H1 (cell line): ENCODE data around the gene KRT75. TPM values are rescaled to one million over a fixed set of nuclear protein-coding genes. Genes with fewer than 3 reads are reported as not detected.
A peak's percentile ranks its signal among the peaks of the same experiment; 100 is the strongest.

Experiments
- CTCF ChIA-PET: fragments of 300-600 bp; sonication (Branson Sonifier 250); formaldehyde crosslinking; loops from one replicate; lab custom pipeline; 2021; ENCODE audit not compliant: partially characterized antibody; lab: Charles Lee
- POLR2A ChIA-PET: fragments of 300-600 bp; sonication (Branson Sonifier 250); formaldehyde crosslinking; loops from one replicate; lab custom pipeline; 2021; ENCODE audit warnings: inconsistent platforms; ENCODE audit not compliant: partially characterized antibody; lab: Charles Lee
- DNase-seq, 2 experiments: peaks; one replicate each; pipeline versions ENCODE4 v3.0.0 to v3.0.0-alpha.2; 2010 to 2022; ENCODE audit warnings: low spot score in 2 of 2, low read depth in 1 of 2, mixed read lengths in 1 of 2
- FAIRE-seq: peaks from 2 replicates; lab custom pipeline; 2011; peaks lifted over from hg19 to GRCh38; lab: Jason Lieb, UNC
- H2AFZ ChIP-seq: 2 replicates; pipeline ENCODE4 v1.8.1; 2012; ENCODE audit warnings: low read length, inconsistent platforms
- H2AK5ac ChIP-seq: 2 replicates; pipeline ENCODE4 v1.6.1; 2013; ENCODE audit warnings: low read depth, low read length
- H2BK120ac ChIP-seq: replicated peaks from 2 replicates; pipeline ENCODE3; 2013; ENCODE audit warnings: low read depth, low read length, inconsistent platforms
- H2BK12ac ChIP-seq: 2 replicates; pipeline ENCODE4 v1.6.1; 2013; ENCODE audit warnings: low read depth, low read length
- H2BK15ac ChIP-seq: 2 replicates; pipeline ENCODE4 v1.6.1; 2013; ENCODE audit warnings: low read length
- H2BK20ac ChIP-seq: 2 replicates; pipeline ENCODE4 v1.6.1; 2013; ENCODE audit warnings: low read length
- H2BK5ac ChIP-seq: 2 replicates; pipeline ENCODE4 v1.6.1; 2013; ENCODE audit warnings: low read depth, low read length
- H3K14ac ChIP-seq: 2 replicates; pipeline ENCODE4 v1.6.1; 2013; ENCODE audit warnings: inconsistent platforms; ENCODE audit not compliant: insufficient read length
- H3K18ac ChIP-seq: 2 replicates; pipeline ENCODE4 v1.6.1; 2013; ENCODE audit warnings: low read length; ENCODE audit errors: extremely low read depth
- H3K23ac ChIP-seq: 2 replicates; pipeline ENCODE4 v1.6.1; 2013; ENCODE audit warnings: inconsistent platforms; ENCODE audit not compliant: insufficient read length
- H3K23me2 ChIP-seq: 2 replicates; pipeline ENCODE4 v1.6.1; 2013; ENCODE audit warnings: low read depth, low read length
- H3K27ac ChIP-seq: 2 replicates; pipeline ENCODE4 v1.6.1; 2011; ENCODE audit warnings: low read depth, low read length, inconsistent platforms
- H3K27me3 ChIP-seq, 4 experiments: replicated peaks in 1 of 4; 1 replicate in 1 of 4; 2 replicates in 3 of 4; pipeline versions ENCODE4 v1.6.1 to v1.8.1; 2011 to 2013; ENCODE audit warnings: low read length in 3 of 4, mild to moderate bottlenecking in 3 of 4, inconsistent platforms in 2 of 4, mixed read lengths in 2 of 4, moderate library complexity in 1 of 4; ENCODE audit not compliant: control insufficient read depth in 3 of 4, insufficient read depth in 3 of 4; ENCODE audit errors: extremely low read depth in 1 of 4
- H3K36me3 ChIP-seq, 4 experiments: 2 replicates each; pipeline versions ENCODE4 v1.6.1 to v1.8.1; 2011 to 2013; ENCODE audit warnings: mild to moderate bottlenecking in 4 of 4, low read length in 3 of 4, moderate library complexity in 2 of 4, control low read depth in 1 of 4, inconsistent platforms in 1 of 4; ENCODE audit not compliant: insufficient read depth in 4 of 4, control insufficient read depth in 2 of 4
- H3K4ac ChIP-seq: replicated peaks from 2 replicates; pipeline ENCODE3; 2013; ENCODE audit warnings: low read length, low read depth, mixed read lengths, inconsistent platforms; ENCODE audit not compliant: insufficient read length
- H3K4me1 ChIP-seq, 4 experiments: replicated peaks in 1 of 4; 1 replicate in 1 of 4; 2 replicates in 3 of 4; pipeline versions ENCODE4 v1.6.1 to v1.8.1; 2011 to 2013; ENCODE audit warnings: low read length in 3 of 4, inconsistent platforms in 2 of 4, mixed read lengths in 1 of 4; ENCODE audit not compliant: insufficient read depth in 4 of 4, control insufficient read depth in 3 of 4
- H3K4me2 ChIP-seq, 2 experiments: 2 replicates each; pipeline versions ENCODE4 v1.6.1 to v1.8.1; 2011 to 2013; ENCODE audit warnings: low read depth in 2 of 2, low read length in 2 of 2, control low read depth in 1 of 2, inconsistent platforms in 1 of 2, mild to moderate bottlenecking in 1 of 2; ENCODE audit not compliant: insufficient read depth in 1 of 2
- H3K4me3 ChIP-seq, 4 experiments: fragments of 200-600, 300-600 bp in 1 of 4; sonication (generic), shearing (Covaris generic), sonication (Bioruptor Twin) in 1 of 4; 2 replicates each; pipeline versions ENCODE4 v1.5.1 to v1.8.1; 2011 to 2016; ENCODE audit warnings: low read length in 4 of 4, low read depth in 3 of 4, control low read depth in 2 of 4, inconsistent platforms in 2 of 4, mild to moderate bottlenecking in 2 of 4, mixed read lengths in 1 of 4, moderate library complexity in 1 of 4; ENCODE audit not compliant: insufficient read depth in 2 of 4; ENCODE audit errors: extremely low read depth in 1 of 4
- H3K56ac ChIP-seq: replicated peaks from 2 replicates; pipeline ENCODE3; 2013; ENCODE audit warnings: low read depth, mild to moderate bottlenecking, mixed read lengths, low read length, inconsistent platforms; ENCODE audit not compliant: insufficient read length
- H3K79me1 ChIP-seq: 2 replicates; pipeline ENCODE4 v1.6.1; 2013; ENCODE audit warnings: low read depth, low read length, control low read depth
- H3K79me2 ChIP-seq, 2 experiments: 2 replicates each; pipeline versions ENCODE4 v1.6.1 to v1.8.1; 2012 to 2013; ENCODE audit warnings: low read length in 2 of 2, mild to moderate bottlenecking in 2 of 2, inconsistent platforms in 1 of 2; ENCODE audit not compliant: insufficient read depth in 2 of 2, control insufficient read depth in 1 of 2
- H3K9ac ChIP-seq, 4 experiments: replicated peaks in 1 of 4; 1 replicate in 1 of 4; 2 replicates in 3 of 4; pipeline versions ENCODE4 v1.6.1 to v1.8.1; 2011 to 2013; ENCODE audit warnings: low read depth in 3 of 4, low read length in 3 of 4, control low read depth in 2 of 4, mild to moderate bottlenecking in 2 of 4, moderate library complexity in 2 of 4, inconsistent platforms in 1 of 4; ENCODE audit errors: extremely low read depth in 1 of 4
- H3K9me3 ChIP-seq, 2 experiments: 2 replicates each; pipeline versions ENCODE4 v1.6.1 to v1.8.1; 2012 to 2013; ENCODE audit warnings: mild to moderate bottlenecking in 2 of 2, moderate library complexity in 2 of 2, control low read depth in 1 of 2, inconsistent platforms in 1 of 2, low read depth in 1 of 2, low read length in 1 of 2, mixed read lengths in 1 of 2; ENCODE audit not compliant: insufficient read depth in 2 of 2
- H4K20me1 ChIP-seq, 2 experiments: replicated peaks in 1 of 2; 2 replicates each; pipeline versions ENCODE3 to v1.8.1; 2011 to 2013; ENCODE audit warnings: inconsistent platforms in 2 of 2, low read length in 2 of 2, mild to moderate bottlenecking in 1 of 2; ENCODE audit not compliant: insufficient read depth in 2 of 2, control insufficient read depth in 1 of 2
- H4K5ac ChIP-seq: 2 replicates; pipeline ENCODE4 v1.6.1; 2013; ENCODE audit warnings: low read length, low read depth, mixed read lengths, inconsistent platforms; ENCODE audit not compliant: insufficient read length
- H4K8ac ChIP-seq: 2 replicates; pipeline ENCODE4 v1.8.0; 2013; ENCODE audit warnings: mild to moderate bottlenecking, moderate library complexity, low read length, inconsistent platforms; ENCODE audit not compliant: insufficient read depth; ENCODE audit errors: extremely low read depth
- H4K91ac ChIP-seq: replicated peaks from 2 replicates; pipeline ENCODE3; 2013; ENCODE audit warnings: low read length, mixed read lengths, inconsistent platforms; ENCODE audit not compliant: insufficient read length
- CTCF ChIP-seq, 3 experiments: IDR thresholded peaks; 1 replicate in 2 of 3; 2 replicates in 1 of 3; pipeline versions ENCODE4 v1.5.1 to v1.6.1; 2011; ENCODE audit warnings: low read length in 3 of 3, mild to moderate bottlenecking in 3 of 3, inconsistent platforms in 2 of 3, low read depth in 1 of 3, moderate library complexity in 1 of 3; ENCODE audit not compliant: insufficient read depth in 1 of 3; ENCODE audit errors: control extremely low read depth in 1 of 3
- EZH2 ChIP-seq: fragments of 200-600 bp; sonication (generic); IDR thresholded peaks from 2 replicates; pipeline ENCODE4 v1.7.1; 2012; ENCODE audit warnings: low read depth, mild to moderate bottlenecking, moderate library complexity, low read length, inconsistent platforms; ENCODE audit not compliant: severe bottlenecking
- PHF8 ChIP-seq: fragments of 200-600 bp; sonication (generic); conservative IDR thresholded peaks from 2 replicates; pipeline ENCODE4 v1.7.1; 2012; ENCODE audit warnings: low read depth, mild to moderate bottlenecking, inconsistent platforms, low read length, moderate library complexity
- RAD21 ChIP-seq, 2 experiments: IDR thresholded peaks in 1 of 2; conservative IDR thresholded peaks in 1 of 2; 2 replicates each; pipeline ENCODE4 v1.6.1; 2011; ENCODE audit warnings: low read depth in 2 of 2, low read length in 2 of 2, improper control_type of control experiment in 1 of 2, inconsistent platforms in 1 of 2, mild to moderate bottlenecking in 1 of 2, moderate library complexity in 1 of 2
- SP2 ChIP-seq: IDR thresholded peaks from 2 replicates; pipeline ENCODE4 v1.6.1; 2012; ENCODE audit warnings: mild to moderate bottlenecking, low read length, inconsistent platforms
- WGBS, 2 experiments: shearing (Covaris generic) in 1 of 2; methylation state at CpG; one replicate each; pipeline versions ENCODE4 v1.1.6 to v1.1.7; 2013 to 2015; ENCODE audit warnings: low lambda C conversion rate in 2 of 2, mixed read lengths in 2 of 2, inconsistent platforms in 1 of 2, low coverage in 1 of 2, missing lambda C conversion rate in 1 of 2; ENCODE audit not compliant: insufficient replicate concordance in 2 of 2, insufficient coverage in 1 of 2, insufficient read length in 1 of 2; ENCODE audit errors: extremely low coverage in 1 of 2, missing lambda C conversion rate in 1 of 2; 5-methylcytosine and 5-hydroxymethylcytosine counted together
- polyA plus RNA-seq, 7 experiments: library from polyadenylated mRNA; depleted of rRNA in 3 of 7; stranded (reverse) in 5 of 7; unstranded in 2 of 7; fragments of >200 nt in 5 of 7; fragments of 200-250 nt in 2 of 7; gene quantifications; 1 replicate in 5 of 7; 2 replicates in 1 of 7; 4 replicates in 1 of 7; pipeline versions ENCODE4 v1.2.1 to v1.2.3, GENCODE V29; 2011 to 2013; ENCODE audit warnings: missing spikeins in 2 of 7, mixed read lengths in 2 of 7
- total RNA-seq: library from RNA; stranded (reverse); fragmentation: NEBNext Ultra II Directional; extraction: Animal tissue kit (Norgen Biotek cat#: 25700); gene quantifications from 2 replicates; pipeline ENCODE4 v1.2.1, GENCODE V29; 2021

The KRT75 gene
- total and polyA plus RNA-seq, 2 of the 8 experiments (the other 6 are each of a cell fraction or from before 2014, with no cell fraction given), result not detected

DNA sequence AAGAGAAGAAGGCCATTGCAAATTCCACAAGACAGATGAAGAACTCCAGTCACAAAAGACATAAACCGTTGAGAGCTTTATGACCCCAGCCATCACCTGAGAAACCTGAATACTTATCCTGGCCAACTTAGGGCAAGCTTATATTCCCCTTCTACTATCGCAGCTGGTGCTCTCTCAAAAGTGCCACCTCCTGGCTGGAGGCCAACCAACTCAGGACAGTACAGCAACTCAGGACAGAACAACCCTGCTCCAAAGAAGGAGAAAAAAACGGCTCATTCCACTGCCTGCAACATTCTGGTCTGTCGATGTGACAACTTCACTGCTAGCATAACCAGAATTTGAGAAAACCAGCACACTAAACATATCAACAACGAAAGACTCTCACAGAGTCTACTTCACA is 27.5 kb upstream of the KRT75 start:
- DNase-seq (no peak), FAIRE-seq (no peak)
- 89% methylated on average over 5 of the region's 5 CpGs; no CpG with 5 or more reads in 1 of the 2 experiments for WGBS, 2 experiments
- ChIA-PET POLR2A (no interaction called here), CTCF (interaction anchor here (0.9 to 1.7 kb wide), 2 partner anchors 15 to 121 kb away, joined by 3 to 4 read pairs; no protein-coding TSS in a partner anchor)
- Histone ChIP-seq H3K79me1 (no peaks in the 10 kb centered on the region), H2AFZ (no peak overlapping the region), H4K20me1 (no peaks in the 10 kb centered on the region), H3K4me1 (no peaks in the 10 kb centered on the region), H3K4me2 (no peak overlapping the region), H4K8ac (no peak overlapping the region), H3K18ac (no peak overlapping the region), H3K23ac (no peak overlapping the region), H3K9ac (no peak overlapping the region), H2BK20ac (no peak overlapping the region), H4K91ac (no peak overlapping the region), H3K4me3 (no peak overlapping the region), H2BK120ac (no peak overlapping the region), H3K4ac (no peak overlapping the region), H2BK15ac (no peak overlapping the region), H3K36me3 (no peaks in the 10 kb centered on the region), H2AK5ac (no peak overlapping the region), H3K14ac (no peak overlapping the region), H3K79me2 (no peaks in the 10 kb centered on the region), H3K9me3 (no peaks in the 10 kb centered on the region), H4K5ac (no peak overlapping the region), H3K56ac (no peak overlapping the region), H3K23me2 (no peaks in the 10 kb centered on the region), H2BK5ac (no peak overlapping the region), H2BK12ac (no peak overlapping the region), H3K27ac (no peak overlapping the region), H3K27me3 (no peaks in the 10 kb centered on the region)
- peak in 1 of 2 experiments; percentile 24; a peak in 1 of 4 replicates for TF ChIP-seq RAD21 (IDR thresholded peaks at IDR 0.05 in 1 of 2, conservative IDR thresholded peaks at IDR 0.05 in 1 of 2; ENCODE audit: low read depth in 2 of 2, low read length in 2 of 2)
- TF ChIP-seq CTCF (IDR thresholded peaks at IDR 0.05; ENCODE audit: control extremely low read depth in 1 of 3, insufficient read depth in 1 of 3, low read depth in 1 of 3, low read length in 3 of 3), result peak in 1 of 3 experiments; percentile 0; a peak in 1 of 4 replicates
- no peak for TF ChIP-seq EZH2
- TF ChIP-seq PHF8, result no peak
- no peak for TF ChIP-seq SP2
